ENCODE results near the gene HSH2D. TPM values are rescaled to one million over a fixed set of nuclear protein-coding genes. Genes with fewer than 3 reads are reported as not detected.
"Not testable (repeated sequence)": the region's sequence is repeated elsewhere in the genome, so short reads cannot be mapped to it uniquely, and the experiment has no call there.

HSH2D gene
- total RNA-seq, 1 donor from 2014 or later: 0.05 TPM

DNA sequence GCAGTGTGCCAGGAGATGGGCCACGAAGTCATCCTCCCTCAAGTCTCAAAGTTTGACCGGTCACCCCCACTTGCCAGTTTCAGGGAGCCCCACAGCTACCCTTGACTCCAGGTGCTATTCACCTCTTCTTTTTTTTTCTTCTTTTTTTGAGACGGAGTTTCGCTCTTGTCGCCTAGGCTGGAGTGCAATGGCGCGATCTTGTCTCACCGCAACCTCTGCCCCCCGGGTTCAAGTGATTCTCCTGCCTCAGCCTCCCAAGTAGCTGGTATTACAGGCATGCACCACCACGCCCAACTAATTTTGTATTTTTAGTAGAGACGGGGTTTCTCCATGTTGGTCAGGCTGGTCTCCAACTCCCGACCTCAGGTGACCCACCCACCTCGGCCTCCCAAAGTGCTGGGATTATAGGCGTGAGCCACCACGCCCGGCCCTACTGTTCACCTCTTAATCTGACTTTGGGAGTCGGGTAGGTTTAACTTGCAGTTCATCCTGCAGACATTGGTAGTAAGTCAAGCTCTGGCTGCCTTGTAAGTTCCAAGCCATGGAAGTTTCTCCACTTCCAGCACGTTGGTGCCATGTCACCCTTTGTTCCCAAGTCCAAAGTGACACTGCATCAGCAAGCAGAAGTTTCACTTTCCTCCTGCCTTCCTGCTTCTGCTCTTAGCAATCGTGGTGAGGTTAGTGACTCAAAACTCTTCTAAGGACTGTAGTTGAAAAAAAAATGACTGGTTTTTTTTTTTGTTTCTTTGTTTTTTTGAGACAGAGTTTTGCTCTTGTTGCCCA, 24.2 kb upstream of the HSH2D start:
- not testable (repeated sequence) for DNase-seq (ENCODE audit: low read depth)

DNA sequence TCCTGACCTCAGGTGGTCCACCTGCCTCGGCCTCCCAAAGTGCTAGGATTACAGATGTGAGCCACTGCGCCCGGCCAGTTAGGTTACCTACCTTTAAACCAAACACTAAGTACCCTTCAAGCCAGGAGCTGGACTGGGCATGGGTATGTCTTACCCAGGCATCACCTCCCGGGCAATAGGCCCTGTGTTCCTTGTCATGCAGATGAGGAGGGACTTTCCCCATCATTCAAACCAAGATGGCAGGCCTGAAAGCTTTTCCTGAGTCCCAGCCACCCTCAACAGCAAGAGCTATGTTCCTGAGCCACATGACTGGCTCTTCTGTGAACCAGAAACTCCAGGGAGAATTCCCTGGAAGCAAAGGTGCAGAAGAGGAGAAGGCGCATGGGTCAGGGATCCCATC, 22.3 kb upstream of the HSH2D start:
- no peak for DNase-seq (ENCODE audit: low read depth)

DNA sequence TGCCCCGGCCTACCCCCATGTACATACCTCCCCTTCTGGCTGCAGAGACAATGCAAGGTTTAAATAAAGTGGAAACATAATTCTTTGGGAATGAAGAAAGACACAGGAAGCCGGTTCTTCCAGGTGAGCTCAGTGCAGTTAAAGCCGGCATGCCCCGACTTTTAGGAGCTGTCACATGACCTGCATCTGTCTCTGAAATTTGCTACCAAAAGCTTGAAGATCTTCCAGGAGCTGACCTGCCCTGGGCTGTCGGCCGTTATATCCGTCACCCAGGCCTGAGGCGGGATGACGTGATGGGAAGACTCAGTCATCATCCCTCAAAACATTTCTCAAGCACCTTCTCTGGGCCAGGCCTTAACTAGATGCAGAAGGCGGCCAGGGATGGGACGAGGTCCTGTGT, 21.5 kb upstream of the HSH2D start:
- DNase-seq (ENCODE audit: low read depth): no peak

DNA sequence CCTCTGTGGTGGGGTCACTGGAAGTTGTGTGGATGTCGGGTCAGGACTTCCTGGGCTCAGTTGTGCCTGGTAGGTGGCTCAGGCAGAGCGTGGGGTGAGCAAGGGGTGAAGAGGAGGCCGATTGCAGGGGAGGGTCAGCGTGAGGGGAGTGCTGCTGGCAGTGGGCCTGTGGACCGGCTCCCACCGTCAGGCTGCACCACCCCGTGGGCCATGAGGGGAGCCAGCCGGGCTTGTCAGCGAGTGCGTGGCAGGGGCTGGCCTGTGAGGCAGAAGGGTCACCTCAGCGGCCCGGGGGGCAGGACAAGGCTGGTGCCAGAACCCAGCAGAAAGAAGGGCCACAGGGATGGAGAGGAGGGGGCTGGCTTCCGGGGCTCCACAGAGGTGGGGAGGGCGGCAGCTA, 18.5 kb upstream of the HSH2D start:
- DNase-seq (ENCODE audit: low read depth): no peak

DNA sequence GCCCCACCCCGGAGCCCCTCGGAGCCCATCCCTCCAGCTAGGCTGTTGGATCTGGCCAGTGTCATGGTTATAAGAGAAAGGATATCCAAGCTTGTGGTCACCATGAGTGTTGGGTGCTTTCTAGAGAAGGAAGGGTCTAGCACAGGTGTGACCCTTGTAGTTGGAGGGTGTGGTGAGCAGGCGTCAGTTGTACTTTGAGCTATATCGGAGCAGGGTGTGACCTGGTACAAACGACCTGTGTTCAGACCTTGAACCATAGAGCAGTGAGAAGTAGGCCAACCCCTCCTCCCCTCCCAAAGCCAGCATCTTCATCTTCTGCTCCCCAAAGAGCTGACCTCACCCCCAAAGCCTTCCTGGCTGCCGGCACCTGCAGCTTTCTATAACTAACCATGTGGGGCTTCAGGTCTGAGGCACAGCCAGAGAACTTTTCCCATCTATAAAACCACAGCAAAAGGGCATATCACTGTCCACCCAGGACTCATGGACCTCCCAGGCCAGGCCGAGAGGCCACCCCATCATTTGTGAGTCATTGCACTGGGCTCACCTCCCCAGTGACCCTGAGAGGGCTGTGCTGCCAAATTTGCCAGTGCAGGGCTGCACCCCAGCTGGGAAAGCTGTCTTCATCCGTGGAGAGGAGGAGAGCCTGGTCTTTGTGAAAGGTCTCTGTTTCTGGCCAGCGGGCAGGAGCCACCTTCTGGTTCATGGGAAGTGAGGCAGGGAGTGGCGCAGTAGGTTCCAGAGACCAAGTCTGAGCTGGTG, 17.6 kb upstream of the HSH2D start:
- DNase-seq (ENCODE audit: low read depth): no peak

DNA sequence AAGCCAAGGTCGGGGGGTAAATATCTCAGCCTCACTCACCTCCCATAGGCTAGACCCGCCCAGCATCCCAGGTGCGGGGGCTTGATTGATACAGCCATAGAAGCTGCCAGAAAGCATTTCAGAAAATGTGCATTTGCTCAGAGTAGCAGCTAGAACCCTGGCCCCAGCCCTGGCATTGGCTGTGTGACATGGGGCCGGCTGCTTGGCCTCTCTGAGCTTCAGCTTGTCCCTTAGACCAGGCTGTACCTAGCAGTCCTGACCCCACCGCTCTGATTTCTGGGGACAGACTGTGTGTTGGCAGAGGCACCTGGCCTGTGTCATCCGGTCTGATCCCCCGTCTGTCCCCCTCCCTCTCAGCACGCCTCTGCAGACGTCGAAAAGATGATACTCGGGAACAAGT, 16.4 kb upstream of the HSH2D start:
- no peak for DNase-seq (ENCODE audit: low read depth)

DNA sequence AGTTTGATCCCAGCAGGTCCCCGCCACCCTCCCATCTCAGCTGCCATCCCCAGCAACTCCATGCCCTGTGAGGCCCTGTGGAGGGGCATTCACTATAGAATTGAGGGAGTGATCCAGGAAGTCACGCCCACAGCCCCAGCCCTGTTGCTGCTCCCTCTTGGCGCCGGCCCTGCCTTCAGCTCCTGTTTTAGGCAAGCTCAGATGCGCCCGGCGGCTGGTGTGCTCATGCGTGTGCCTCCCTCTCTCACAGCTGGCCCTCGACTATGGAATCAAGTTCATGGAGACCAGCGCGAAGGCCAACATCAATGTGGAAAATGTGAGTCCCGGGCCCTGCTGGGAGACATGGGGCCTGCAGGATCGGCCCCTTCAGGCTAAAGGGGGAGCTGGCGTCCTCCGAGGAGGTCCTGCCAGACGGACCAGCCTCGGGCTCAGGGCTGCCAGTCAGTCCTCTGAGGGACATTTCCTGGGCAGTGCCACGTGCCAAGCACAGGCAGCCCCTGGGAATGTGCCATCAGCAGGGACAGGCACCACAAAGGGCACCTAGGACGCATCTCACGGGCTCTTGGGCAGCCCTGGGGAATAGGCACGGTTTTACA, 15.6 kb upstream of the HSH2D start:
- no peak for DNase-seq (ENCODE audit: low read depth)

DNA sequence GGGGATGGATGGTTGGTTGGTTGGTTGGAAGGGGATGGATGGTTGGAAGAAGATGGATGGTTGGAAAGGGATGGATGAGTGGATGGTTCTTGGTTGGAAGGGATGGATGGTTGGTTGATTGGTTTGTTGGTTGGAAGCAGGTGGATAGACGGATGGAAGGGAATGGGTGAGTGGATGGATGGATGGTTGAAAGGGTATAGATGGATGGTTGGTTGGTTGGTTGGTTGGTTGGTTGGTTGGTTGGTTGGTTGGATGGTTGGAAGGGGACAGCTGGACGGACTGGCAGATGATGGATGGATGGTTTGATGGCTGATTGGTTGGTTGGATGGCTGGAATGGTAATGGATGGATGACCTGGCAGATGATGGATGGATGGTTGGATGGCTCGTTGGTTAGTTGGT, 11.8 kb upstream of the HSH2D start:
- DNase-seq (ENCODE audit: low read depth): no peak

DNA sequence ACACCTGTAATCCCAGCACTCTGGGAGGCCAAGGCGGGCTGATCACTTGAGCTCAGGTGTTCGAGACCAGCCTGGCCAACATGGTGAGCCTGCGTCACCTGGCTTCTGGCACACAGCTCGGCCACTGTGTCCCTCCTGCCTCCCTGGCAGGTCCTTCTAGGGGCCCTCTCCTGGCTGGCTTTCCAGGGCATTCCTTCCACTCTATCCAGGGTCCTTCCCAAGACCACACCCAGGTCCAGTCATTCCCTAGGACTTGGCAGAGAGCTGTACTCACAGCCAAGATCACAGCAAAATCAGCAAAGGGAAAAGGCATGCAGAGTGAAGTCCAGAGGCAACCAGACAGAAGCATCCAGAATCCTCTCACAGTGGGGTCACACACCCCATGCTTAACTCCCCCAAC, 9.7 kb upstream of the HSH2D start:
- no peak for DNase-seq (ENCODE audit: low read depth)

DNA sequence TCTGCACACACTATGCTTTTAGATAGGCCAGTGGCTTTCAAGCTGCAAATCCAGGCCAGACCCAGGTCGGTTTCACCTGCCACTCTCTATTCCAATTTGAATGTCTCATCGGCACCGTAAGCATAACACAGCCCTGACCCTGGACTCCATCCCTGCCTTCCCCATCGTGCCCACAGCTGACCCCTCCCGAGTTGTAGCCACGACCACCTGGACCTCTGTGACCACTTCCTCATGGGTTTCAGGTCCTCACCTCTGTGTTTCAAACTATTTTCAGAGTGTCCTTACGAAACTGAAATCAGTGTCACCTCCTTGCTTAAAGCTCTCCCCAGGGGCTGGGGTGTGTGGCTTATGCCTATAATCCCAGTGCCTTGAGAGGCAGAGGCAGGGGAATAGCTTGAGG, 9.0 kb upstream of the HSH2D start:
- no peak for DNase-seq (ENCODE audit: low read depth)

DNA sequence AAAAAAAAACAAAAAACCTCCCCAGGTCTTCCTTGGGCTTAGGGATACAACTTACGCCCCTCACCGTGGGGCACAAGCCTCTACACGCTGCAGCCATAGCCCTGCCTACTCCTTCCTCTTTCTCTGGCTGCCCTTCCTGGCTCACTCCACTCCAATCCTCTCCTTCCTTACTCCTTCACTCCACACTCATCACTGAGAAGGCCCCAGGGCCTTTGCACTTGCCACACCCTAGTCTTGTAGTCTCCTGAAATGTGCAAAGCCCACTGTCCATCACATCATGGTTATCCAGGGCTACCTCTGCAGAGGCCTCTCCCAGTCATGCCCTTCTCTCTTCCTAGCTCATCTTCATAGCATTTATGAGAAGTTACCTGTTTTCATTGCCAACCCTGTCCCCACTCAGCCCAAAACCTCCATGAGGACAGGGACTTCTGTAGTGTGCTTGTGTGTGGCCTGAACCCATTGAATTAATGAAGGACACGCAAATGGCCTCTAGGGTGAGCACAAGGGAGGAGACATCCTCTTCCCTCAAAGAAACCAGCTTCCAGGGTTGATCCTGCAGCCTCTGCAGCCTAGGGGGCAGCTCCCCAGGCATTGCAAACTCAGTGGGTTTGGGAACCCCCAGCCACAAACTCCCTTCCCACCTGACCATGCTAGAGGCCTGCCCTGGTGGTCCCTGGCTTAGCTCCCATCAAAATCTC, 7.9 kb upstream of the HSH2D start:
- DNase-seq (ENCODE audit: low read depth): no peak

DNA sequence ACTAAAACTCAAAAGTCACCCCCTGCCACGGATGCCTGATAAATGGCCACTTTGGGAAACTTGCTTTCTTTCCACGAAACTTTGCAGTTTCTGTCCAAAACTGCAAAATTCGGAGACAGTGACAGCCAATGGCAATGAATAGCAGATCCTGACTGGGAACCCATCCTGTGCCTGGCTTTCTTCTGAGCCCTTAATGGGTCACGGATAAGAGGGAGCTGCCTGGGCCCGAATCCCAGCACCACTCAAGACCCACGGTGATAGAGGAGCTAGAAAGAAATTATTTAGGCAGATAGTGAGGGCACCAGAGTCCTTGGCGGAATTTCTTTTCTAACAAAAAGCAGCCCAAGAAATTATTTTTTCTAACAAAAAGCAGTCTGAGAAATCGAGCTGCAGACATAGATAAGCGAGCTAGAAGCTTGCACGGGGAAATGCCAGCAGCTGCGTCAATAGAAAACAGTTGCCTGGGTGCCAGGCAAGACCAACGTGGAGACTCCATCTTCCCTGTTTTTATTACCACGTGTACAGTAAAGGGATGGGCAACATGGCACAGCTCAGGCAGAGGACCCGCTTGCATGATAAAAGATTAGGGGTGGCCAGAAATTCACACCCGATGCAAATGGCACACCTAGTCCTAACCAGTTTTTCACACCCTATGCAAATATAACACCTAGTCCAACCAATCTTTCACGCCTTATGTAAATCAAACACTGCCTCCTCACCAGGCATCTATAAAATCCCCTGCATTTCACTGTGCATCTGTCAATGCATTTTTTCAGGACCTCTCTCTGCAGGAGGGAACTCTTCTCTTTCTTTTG, 7.1 kb upstream of the HSH2D start:
- DNase-seq (ENCODE audit: low read depth): no peak

DNA sequence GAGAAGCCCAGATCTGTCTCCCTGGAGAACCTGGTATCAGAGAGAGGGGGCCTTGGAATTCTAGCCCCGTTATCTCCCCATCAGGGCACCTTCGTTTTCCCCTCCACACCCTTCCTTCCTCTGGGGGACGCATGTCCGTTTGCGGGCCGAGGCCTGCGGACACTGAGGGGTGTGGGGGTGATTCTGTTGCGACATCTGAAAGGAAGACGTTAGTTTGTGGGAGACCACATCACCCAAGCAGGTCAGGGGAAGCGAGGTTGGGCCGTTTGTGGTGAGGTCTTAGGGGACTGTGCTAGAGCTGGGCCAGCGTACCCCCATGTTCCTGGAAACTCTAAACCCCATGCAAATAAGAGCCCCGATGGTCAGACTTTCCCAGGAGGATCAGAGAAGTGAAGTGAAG, 3.7 kb upstream of the HSH2D start:
- no peak for DNase-seq (ENCODE audit: low read depth)

DNA sequence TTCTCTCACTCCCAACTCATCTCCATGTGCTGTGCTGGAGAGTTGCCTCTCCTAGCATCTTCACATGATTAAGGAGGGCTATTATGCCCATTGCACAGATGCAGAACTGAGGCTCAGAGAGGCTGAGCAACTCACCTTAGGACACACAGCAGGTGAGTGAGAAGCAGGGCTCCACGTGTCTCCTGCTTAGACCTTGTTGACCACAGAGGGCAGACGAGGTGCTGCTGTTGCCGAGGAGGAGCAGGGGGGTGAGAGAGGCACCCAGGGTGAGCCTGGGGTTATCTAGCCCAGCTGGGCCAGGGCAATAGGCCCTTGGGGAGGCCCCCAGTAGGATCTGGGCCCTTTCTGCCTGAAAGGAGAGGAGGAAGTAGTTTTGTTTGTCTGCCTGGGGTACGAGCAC, 2.4 kb upstream of the HSH2D start:
- no peak for DNase-seq (ENCODE audit: low read depth)

DNA sequence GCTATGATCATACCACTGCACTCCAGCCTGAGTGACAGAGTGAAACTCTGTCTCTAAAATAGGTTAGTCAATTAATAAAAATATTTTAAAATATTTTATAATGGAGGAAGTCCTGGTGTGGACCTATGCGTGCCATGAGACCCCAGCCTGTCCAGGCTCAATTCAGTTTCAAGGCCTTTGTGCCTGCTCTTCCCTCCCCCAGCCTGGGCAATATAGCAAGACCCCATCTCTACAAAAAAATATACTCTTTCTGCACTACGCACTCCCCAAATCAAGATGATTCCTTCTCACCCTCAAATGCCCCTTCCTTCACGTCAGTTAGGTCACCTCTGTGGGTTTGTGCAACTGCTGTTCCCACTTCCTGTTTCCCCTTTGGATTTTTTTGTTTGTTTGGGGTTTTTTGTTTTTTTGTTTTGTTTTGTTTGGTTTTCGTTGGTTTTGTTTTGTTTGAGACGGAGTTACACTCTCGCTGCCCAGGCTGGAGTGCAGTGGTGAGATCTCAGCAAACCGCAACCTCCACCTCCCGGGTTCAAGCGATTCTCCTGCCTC, 1.4 kb upstream of the HSH2D start:
- no peak for DNase-seq (ENCODE audit: low read depth)

DNA sequence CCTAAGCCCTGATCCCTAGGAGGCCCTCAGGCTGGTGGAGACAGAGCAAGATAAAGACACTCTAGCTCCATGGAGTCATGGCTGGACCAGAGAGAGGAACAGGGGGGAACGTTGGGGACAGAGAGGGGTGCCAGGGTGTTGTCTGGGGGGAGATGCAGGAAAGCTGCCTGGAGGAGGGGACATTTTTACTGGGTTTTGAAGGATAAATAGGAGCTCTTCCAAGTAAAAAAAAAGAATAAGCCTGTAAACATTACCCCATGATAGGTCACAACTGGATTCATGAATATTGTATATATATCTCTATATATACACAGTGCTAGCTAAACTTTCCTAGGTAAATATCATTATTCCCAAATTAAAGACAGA, 714 bp downstream of the HSH2D start:
- DNase-seq (ENCODE audit: low read depth): no peak

DNA sequence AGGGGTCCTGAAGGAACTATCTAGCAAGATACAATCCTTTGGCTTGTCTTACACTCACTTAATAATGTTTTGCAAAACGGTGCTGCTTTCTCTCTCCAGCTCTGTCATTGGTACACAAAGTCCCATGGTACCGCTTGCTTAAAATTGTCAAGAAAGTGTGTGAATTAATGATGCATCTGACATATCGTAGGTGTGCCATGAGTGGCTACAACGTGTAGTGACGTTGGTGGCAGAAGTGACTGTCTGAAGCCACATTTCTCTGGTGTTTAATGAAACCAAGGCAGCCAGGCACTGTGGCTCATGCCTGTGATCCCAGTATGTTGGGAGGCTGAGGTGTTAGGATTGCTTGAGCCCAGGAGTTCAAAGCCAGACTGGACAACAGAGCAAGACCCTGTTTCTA, 2.6 kb downstream of the HSH2D start:
- DNase-seq (ENCODE audit: low read depth): no peak

DNA sequence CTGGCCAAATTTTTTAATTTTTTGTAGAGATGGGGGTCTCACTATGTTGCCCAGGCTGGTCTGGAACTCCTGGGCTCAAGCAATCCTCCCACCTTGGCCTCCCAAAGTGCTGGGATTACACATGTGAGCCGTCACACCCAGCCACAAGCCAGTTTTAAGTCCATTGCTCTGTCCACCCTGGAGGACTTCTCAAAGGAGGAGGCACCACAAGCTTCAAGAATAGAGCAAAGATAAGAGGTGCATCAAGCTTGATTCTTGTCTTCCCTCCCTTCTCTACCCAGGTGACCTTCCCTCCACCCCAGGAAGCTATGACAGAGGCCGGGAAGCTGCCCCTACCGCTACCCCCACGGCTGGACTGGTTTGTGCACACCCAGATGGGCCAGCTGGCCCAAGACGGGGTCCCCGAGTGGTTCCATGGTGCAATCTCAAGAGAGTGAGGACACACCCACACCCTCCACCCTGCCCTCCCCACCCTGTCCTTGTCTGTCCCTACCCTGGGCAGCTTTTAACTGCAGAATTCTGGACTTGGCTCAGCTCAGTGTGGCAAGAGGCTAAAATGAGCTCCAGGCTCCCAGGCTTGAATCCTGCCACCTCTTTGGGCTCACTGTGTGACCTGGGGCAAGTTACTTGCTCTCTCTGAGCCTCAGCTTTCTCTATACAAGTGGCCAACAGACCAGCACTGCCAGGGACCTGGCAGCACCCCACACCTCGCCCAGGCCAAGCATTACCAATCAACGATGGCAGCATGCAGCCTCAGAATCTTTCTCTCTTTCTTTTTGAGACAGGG, 5.2 kb downstream of the HSH2D start:
- DNase-seq (ENCODE audit: low read depth): no peak

DNA sequence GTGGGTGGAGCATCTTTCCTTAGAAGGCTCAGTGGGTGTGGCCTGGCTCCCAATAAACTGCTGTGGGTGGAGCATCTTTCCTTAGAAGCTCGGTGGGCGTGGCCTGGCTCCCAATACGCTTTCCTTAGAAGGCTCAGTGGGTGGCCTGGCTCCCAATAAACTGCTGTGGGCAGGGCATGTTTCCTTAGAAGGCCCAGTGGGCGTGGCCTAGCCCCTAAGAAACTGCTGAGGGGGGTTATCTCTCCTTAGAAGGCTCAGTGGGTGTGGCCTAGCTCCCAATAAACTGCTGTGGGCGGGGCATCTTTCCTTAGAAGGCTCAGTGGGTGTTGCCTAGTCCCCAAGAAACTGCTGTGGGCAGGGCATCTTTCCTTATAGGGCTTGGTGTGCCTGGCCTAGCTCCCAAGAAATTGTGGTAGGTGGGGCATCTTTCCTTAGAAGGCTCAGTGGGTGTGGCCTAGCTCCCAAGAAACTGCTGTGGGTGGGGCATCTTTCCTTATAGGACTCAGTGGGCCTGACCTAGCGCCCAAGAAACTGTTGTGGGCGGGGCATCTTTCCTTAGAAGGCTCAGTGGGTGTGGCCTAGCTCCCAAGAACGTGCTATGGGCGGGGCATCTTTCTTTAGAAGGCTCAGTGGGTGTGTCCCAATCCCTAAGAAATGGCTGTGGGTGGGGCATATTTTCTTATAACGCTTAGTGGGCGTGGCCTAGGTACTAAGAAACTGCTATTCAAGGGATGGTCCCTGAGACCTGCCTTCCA, 10.3 kb downstream of the HSH2D start:
- DNase-seq (ENCODE audit: low read depth): no peak

DNA sequence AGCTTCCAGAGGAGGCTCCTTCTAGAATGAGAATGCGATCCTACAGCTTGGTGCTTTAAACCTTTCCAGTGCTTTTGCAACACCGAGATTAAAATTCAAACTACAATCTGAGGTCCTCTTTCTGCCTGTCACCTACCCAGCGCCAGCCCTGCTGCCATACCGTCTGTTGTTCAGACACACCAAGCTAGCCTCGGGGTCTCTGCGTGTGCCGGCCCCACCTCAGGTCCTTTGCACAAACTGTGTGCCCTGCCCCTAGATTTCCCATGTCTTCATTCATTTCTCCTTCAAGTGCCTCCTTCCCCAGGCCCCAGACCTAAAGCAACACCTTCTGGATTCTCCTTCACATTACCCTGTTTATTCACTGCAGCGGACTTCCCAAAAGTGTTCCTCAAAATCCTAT, 11.1 kb downstream of the HSH2D start:
- DNase-seq (ENCODE audit: low read depth): no peak
